ENCODE results near the gene ABI2.

GRCh38 chr2:203480623-203481022 lies 152.4 kb downstream of the ABI2 start:
- TF ChIP-seq POLR2A (IDR thresholded peaks at IDR 0.05) = no peak
- no peak for TF ChIP-seq CTCF (IDR thresholded peaks at IDR 0.05)
- no peak for TF ChIP-seq POLR2AphosphoS5 (IDR thresholded peaks at IDR 0.05)
- TF ChIP-seq EP300 (IDR thresholded peaks at IDR 0.05; ENCODE audit: low read depth) = no peak

All from transverse colon (tissue), 4 donors.